CD4-positive, alpha-beta T cell treated with Interleukin-17A for 4 hours (primary cell): Measurements from ENCODE around the gene KIAA1586.
"Not testable (repeated sequence)": the region's sequence is repeated elsewhere in the genome, so short reads cannot be mapped to it uniquely, and the experiment has no call there.

Experiments used
- DNase-seq: peaks from one replicate; pipeline ENCODE4 v3.0.0-alpha.2; 2020; ENCODE audit warnings: mixed read lengths

KIAA1586 gene, protein sequence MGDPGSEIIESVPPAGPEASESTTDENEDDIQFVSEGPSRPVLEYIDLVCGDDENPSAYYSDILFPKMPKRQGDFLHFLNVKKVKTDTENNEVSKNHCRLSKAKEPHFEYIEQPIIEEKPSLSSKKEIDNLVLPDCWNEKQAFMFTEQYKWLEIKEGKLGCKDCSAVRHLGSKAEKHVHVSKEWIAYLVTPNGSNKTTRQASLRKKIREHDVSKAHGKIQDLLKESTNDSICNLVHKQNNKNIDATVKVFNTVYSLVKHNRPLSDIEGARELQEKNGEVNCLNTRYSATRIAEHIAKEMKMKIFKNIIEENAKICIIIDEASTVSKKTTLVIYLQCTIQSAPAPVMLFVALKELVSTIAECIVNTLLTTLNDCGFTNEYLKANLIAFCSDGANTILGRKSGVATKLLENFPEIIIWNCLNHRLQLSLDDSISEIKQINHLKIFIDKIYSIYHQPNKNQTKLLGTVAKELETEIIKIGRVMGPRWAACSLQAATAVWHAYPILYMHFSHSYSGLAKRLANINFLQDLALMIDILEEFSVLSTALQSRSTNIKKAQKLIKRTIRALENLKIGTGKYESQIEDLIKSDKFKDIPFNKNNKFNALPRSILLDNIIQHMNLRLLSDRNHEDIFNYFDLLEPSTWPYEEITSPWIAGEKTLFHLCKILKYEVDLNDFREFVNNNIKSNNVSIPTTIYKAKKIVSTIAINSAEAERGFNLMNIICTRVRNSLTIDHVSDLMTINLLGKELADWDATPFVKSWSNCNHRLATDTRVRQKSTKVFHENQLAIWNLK

DNA sequence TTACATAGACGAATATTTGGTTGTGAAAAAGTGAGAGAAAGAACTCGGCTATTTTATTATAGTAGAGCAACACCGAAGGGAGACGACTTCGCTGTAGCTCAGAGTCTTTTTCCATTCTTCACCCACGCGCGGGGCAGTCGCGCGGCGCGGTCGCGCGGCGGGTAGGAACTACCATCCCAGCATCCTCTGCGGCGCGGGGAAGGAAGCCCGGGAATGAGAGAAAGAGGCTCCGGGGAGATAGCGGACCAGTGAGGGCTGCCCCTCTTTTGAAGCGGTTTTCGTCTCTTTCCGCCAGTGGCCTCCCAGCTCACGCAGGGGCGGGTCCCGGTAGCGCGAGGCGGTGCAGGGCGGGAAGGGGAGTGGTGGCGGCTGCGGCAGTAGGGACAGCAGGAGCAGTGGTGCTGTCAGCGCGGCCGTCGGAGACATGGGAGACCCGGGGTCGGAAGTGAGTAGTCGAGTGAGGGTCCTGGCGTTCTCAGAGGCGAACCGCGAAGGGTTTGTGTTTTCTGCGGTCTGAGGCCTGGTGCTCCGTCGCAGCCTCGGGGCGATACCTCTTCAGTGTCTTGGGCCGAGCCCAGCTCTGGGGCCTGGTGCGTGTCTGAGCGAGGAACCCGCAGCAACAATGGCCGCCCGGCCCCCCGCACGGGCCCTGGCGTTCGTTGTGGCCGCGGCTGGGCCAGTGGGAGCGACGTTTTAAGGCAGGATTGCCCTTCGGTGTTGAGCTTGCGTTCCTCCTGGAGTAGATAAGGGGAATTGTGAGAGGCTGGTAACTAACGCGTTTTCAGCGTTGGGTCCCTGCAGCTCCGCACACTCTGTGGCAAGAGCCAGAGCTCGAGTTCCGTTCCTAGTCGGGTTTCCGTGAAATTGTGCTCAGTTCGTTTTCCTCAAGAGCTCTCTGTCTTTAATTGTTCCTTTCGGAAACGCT, at the start of gene KIAA1586:
KIAA1586 (plus strand) TSS at position 362 of the 925 bp plus-strand sequence; CDS start at position 425, 63 bp downstream.
- DNase-seq: peak; percentile 86

GRCh38 chr6:56999049-56999448, 47.4 kb upstream of the KIAA1586 start:
- DNase-seq: no peak

DNA sequence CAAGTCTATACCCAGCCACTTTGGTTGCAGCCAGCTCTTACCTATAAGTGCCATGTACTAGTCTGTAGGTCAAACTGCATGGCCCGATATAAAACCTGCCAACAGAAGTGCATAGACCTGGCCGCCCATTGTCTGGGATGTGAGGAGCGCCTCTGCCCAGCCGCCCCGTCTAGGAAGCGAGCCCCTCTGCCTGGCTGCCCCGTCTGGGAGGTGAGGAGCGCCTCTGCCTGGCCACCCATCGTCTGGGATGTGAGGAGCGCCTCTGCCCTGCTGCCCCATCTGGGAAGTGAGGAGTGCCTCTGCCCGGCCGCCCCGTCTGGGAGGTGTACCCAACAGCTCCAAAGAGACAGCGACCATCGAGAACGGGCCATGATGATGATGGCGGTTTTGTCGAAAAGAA, 46.7 kb upstream of the KIAA1586 start:
- DNase-seq: not testable (repeated sequence)

DNA sequence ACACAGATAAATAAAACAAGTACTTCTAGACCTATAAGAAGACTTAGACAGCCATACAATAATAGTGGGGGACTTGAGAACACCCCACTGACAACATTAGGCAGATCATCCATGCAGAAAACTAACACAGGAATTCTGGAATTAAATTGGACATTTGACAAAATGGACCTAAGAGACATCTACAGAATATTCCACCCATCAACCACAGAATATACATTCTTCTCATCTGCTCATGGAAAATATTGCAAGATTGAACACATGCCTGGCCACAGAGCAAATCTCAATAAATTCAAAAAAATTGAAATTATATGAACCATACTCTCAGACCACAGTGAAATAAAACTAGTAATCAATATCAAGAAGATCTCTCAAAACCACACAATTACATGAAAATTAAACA, 44.3 kb upstream of the KIAA1586 start:
- DNase-seq: no peak

DNA sequence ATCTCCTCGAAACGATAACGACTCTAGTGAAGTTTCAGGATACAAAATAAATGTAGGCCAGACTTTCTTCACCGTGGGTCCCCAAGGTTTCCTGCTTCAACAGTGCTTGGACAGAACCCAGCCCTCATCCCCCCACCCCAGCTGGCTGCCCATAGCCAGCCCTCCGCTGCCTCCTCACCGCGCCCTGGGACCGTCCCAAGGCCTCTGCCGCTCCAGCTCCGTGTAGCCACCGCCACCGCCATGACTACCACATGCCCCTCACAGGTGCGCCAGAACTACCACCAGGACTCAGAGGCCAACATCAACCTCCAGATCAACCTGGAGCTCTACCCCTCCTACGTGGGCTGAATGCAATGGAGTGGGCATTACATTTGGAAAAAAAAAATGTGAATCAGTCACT, 42.2 kb upstream of the KIAA1586 start:
- no peak for DNase-seq

- no peak for DNase-seq
Observed at GRCh38 chr6:57006101-57006500, 40.4 kb upstream of the KIAA1586 start.

DNA sequence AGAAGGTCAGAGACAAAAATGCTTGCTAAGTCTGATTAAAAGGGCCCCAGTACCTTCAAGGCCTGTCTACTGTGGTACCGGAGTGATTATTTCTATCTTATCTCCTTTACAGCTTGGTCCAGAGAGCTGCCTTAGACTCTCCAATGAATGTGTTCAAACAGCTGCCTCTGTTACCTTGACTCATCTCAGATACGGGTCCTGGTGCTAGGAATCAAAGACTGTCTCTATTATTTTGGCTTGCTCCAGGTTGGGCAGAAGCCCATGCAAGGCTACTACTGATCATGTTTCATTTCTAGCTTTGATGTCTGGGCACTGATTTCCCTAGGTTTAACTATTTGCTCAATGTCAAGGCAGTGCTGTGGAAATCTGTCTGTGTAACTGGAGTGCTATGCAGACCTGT, 38.4 kb upstream of the KIAA1586 start:
- not testable (repeated sequence) for DNase-seq

DNA sequence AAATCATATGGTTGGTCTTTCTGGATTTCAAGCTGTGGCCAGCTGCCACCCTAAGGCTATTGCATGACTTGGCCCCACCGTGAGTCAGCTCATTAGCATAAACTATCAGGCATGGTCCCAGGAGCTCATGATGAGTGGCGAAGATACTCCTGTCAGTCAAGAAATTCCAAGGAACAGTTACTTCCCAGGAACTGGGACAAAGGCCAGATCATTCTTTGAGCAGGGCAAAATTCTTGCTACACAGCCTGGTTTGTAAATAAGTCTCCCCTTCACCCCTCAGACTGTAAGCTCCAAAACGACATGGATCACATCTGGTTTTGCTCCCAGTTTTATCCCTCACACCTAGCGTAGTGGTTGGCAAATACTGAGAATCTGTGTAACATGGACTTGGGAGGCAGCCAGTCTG, 33.0 kb upstream of the KIAA1586 start:
- DNase-seq: no peak

- DNase-seq: no peak
Observed at GRCh38 chr6:57017069-57017468, 29.4 kb upstream of the KIAA1586 start.

DNA sequence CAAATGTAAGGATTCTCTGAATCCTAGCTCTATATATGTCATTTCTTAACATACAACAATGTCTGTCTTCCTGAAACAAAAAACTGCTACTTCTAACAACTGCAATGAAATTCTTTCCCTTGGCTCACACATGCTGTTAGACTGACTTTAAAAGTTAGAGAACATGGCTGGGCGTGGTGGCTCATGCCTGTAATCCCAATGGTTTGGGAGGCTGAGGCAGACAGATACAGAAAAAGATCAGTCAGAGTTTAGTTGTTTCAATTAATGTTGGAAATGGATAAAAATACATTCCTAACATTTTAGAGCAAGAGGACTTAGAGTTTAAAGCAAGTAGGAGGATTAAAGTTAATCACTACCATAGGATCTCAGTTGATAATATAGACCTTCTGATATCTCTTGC, 28.7 kb upstream of the KIAA1586 start:
- no peak for DNase-seq

DNA sequence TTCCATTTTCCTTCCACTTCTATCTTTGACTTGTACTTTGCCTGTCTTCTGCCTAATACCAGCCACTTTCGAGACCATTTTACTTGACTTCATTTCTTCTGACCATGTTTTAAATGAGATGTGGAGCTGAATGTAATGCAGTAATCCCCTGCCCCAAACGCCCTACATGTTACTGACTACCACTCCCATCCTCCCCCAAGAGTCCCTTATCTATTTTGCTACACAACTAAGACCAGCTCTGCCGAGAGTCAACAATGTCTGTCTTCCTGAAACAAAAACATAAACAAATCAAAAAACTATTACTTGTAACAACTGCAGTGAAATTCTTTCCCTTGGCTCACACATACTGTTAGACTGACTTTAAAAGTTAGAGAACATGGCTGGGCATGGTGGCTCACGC, 27.1 kb upstream of the KIAA1586 start:
- no peak for DNase-seq

- peak; percentile 5 for DNase-seq
Observed at GRCh38 chr6:57021086-57021720, 25.3 kb upstream of the KIAA1586 start.

DNA sequence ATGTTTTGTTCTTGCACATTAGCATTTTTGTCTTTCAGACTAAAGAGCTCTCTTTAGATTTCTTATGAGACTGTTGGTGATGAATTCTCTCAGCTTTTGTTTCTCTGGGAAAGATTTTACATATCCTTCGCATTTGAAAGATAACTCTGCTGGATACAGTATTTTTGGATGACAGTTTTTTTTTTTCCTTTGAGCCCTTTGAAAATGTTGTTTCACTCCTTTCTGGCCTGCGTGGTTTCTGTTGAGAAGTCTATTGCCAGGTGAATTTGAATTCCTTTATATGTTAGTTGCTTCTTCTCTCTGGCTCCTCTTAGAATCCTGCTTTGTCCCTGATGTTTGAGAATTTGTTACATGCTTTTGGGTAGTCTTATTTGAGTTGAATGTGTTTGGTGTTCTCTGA, 22.2 kb upstream of the KIAA1586 start:
- no peak for DNase-seq

DNA sequence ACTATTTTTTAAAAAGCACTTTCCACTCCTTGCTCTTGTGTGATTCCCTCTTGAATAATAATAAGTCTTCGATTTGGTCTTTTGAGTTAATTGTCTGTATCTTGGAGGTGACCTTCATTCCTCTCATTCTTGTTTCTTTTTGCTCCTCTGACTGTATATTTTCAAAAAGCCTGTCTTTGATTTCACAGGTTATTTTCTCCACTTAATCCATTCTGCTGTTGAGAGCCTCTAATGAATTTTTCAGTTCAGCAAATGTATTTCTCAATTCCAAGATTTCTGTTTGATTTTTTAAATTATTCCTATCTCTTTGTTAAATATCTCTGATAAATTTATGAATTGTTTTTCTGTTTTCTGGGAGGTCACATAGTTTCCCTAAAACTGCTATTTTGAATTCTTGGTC, 21.7 kb upstream of the KIAA1586 start:
- DNase-seq: no peak

DNA sequence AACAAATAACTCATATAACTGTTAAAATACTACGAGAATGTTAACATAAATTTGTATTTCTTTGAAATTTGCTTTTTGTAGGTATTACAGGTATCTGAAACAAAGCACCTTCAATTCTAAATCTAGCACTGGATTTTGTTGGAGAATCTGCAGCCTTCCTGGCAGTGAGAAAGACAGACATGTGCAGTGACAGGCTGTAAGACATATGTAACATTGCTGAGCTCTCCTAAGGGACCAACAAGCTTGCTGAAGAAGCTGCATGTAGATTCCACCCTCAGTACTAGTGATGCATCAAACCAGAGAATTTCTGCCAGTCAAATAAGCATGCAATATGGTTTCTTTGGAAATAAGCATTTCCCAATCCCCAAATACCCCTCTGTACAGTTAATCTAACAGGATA, 20.5 kb upstream of the KIAA1586 start:
- DNase-seq: no peak

DNA sequence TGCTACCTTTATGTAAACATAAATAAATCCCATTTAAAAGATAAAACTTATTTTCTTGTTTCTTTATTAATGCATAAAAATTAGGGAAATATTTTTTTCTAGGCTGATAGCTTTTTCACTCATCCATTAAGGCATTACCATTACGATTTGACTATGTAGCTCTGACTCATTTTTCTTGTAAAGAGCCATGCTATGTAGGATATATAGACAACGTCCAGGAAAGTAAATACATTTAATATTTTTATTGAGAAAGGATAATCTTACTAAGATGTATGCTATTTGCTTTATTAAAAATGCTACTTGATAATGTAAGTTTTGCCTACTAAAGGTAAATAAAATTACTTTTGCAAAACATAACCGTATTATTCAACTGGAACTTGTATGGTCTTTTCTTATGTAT, 19.2 kb upstream of the KIAA1586 start:
- no peak for DNase-seq

- no peak for DNase-seq
Observed at GRCh38 chr6:57029213-57029612, 17.3 kb upstream of the KIAA1586 start.

- DNase-seq: no peak
Observed at GRCh38 chr6:57033228-57033627, 13.3 kb upstream of the KIAA1586 start.

GRCh38 chr6:57035549-57035948, 10.9 kb upstream of the KIAA1586 start:
- DNase-seq: no peak

DNA sequence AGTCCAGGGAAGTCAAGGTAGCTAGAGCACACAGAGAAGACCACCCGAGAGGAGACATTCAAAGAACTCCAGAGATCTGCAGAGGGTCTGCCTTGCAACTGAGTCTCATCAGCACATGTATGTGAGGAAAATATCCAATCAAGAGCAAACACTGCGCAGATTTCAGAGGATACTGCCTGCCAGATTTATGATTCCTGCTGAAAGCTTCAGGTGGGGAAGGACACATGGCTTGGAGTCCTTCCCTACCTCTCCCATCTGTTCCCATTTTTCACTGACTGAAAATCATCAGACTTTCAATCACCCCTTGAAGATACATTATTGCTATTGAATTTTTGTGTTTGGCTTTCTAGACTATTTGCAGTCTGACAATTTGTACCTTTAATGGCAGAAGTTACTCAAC, 7.6 kb upstream of the KIAA1586 start:
- DNase-seq: no peak

DNA sequence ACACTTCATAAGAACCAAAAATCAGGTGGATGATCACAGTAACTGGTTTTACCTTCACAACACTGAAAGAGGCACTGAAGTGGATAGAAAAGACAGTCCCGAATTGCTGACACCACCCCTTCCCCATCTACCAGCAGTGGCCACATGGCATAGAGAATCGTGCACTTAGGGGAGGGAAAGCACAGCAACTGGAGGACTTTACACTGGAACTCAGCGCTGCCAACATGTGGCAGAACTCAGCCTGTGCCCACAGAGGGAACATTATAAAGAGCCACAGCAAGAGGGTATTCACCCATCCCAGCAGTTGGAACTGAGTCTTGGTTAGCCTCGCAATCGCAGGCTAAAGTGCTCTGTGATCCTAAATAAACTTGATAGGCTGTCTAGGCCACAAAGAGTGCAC, 6.5 kb upstream of the KIAA1586 start:
- peak; percentile 4 for DNase-seq

DNA sequence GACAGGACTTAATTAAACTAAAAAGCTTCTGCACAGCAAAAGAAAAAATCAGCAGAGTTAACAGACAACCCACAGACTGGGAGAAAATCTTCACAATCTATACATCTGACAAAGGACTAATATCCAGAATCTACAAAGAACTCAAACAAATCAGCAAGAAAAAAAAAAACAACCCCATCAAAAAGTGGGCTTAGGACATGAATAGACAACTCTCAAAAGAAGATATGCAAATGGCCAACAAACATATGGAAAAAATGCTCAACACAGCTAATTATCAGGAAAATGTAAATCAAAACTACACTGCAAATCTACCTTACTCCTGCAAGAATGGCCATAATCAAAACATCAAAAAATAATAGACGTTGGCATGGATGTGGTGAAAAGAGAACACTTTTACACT, 2.4 kb upstream of the KIAA1586 start:
- DNase-seq: not testable (repeated sequence)

- no peak for DNase-seq
Observed at GRCh38 chr6:57044568-57044967, 1.9 kb upstream of the KIAA1586 start.
